ENCODE data around the gene LRRC4.

DNA sequence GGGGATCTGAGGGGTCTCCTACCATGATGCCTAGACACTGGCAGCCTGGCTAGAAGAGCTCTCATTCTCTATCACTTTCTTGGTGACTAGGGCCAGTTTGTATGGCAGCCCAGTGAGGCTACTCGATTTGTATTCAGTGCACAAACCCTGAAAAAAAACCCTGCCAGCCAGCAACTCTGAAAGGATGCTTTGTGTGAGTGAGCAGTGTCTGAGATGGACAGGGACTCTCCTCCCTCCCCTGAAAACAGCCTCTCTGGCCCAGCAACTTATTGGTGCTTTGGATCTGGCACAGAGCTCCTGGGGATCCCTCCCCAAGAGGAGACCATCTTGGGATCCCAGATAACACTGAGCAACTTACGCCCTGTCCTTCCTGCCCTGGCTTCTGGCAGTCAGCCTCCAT is 10.8 kb upstream of the LRRC4 start:
- no peak for TF ChIP-seq ZNF274 (IDR thresholded peaks at IDR 0.05; ENCODE audit: low read depth, low read length)
- TF ChIP-seq SUZ12 (IDR thresholded peaks at IDR 0.05; ENCODE audit: extremely low read depth, insufficient read depth, insufficient read length): no peak
- no peak for TF ChIP-seq YY1 (IDR thresholded peaks at IDR 0.05; ENCODE audit: insufficient read depth, insufficient read length)

Measured in NT2/D1 (cell line).